HepG2 (cell line): Measurements from ENCODE around the gene CNTNAP1. TPM values are rescaled to one million over a fixed set of nuclear protein-coding genes. Genes with fewer than 3 reads are reported as not detected.

Experiments used
- ATAC-seq: fragments of 200-7000 bp; cut with Tn5 transposase; 3 replicates; pipeline ENCODE4 v1.9.1; 2020; ENCODE audit warnings: mild to moderate bottlenecking, moderate library complexity
- BruUV-seq: library from RNA; stranded (reverse); fragments of 400-500 nt; replicated peaks from 2 replicates; lab custom pipeline; 2021; lab: Mats Ljungman, UMichigan
- CTCF ChIA-PET: fragments of 300-600 bp; formaldehyde crosslinking; extraction: SDS; loops from one replicate; lab custom pipeline; 2021; ENCODE audit warnings: low total read pairs, inconsistent platforms, low intra/inter-chr PET ratio; lab: Yijun Ruan, JAX
- POLR2A ChIA-PET: fragments of 350-600 bp; sonication (Branson Sonifier 250); formaldehyde crosslinking; loops from one replicate; lab custom pipeline; 2020; ENCODE audit warnings: antibody characterized with exemption, inconsistent platforms; lab: Yijun Ruan, JAX
- DNase-seq: peaks from one replicate; pipeline ENCODE4 v3.0.0-alpha.2; 2015; ENCODE audit warnings: low spot score
- FAIRE-seq: peaks from 3 replicates; lab custom pipeline; 2011; peaks lifted over from hg19 to GRCh38; lab: Jason Lieb, UNC
- H2AFZ ChIP-seq: one replicate; pipeline ENCODE4 v1.6.1; 2011; ENCODE audit warnings: low read length, inconsistent platforms
- H3K27ac ChIP-seq: fragments of 300-600 bp; 3 replicates; pipeline ENCODE4 v1.8.0; 2011; ENCODE audit warnings: mixed run types, mild to moderate bottlenecking, mixed read lengths, low read length, inconsistent platforms; ENCODE audit not compliant: insufficient read depth; ENCODE audit errors: extremely low read length
- H3K27me3 ChIP-seq, 2 experiments: fragments of 200-600 bp in 1 of 2; 2 replicates in 1 of 2; 3 replicates in 1 of 2; pipeline versions ENCODE4 v1.6.0 to v1.8.0; 2011; ENCODE audit warnings: low read length in 2 of 2, mild to moderate bottlenecking in 2 of 2, moderate library complexity in 2 of 2, inconsistent platforms in 1 of 2; ENCODE audit not compliant: insufficient read depth in 2 of 2, control insufficient read depth in 1 of 2
- H3K36me3 ChIP-seq, 2 experiments: fragments of 200-600 bp in 1 of 2; replicated peaks in 1 of 2; 2 replicates in 1 of 2; 3 replicates in 1 of 2; pipeline versions ENCODE4 v1.5.1 to v1.8.0; 2011; ENCODE audit warnings: low read length in 2 of 2, inconsistent platforms in 1 of 2; ENCODE audit not compliant: insufficient read depth in 2 of 2, control insufficient read depth in 1 of 2
- H3K4me1 ChIP-seq: 2 replicates; pipeline ENCODE4 v1.5.1; 2012; ENCODE audit warnings: low read length, inconsistent platforms; ENCODE audit not compliant: insufficient read depth
- H3K4me2 ChIP-seq: 2 replicates; pipeline ENCODE4 v1.6.0; 2011; ENCODE audit warnings: low read depth, low read length, inconsistent platforms
- H3K4me3 ChIP-seq, 3 experiments: fragments of 200-600 bp in 1 of 3; sonication (generic), shearing (Covaris generic) in 1 of 3; replicated peaks in 1 of 3; 2 replicates each; pipeline ENCODE4 v1.5.1; 2011 to 2016; ENCODE audit warnings: low read length in 3 of 3, inconsistent platforms in 2 of 3, low read depth in 2 of 3, mild to moderate bottlenecking in 2 of 3, control low read depth in 1 of 3, mixed read lengths in 1 of 3; ENCODE audit not compliant: insufficient read depth in 1 of 3
- H3K79me2 ChIP-seq: one replicate; pipeline ENCODE4 v1.6.1; 2011; ENCODE audit warnings: low read length, inconsistent platforms; ENCODE audit not compliant: insufficient read depth
- H3K9ac ChIP-seq: 2 replicates; pipeline ENCODE4 v1.6.0; 2011; ENCODE audit warnings: mild to moderate bottlenecking, low read depth, low read length, inconsistent platforms; ENCODE audit not compliant: insufficient read depth
- H3K9me3 ChIP-seq: 2 replicates; pipeline ENCODE4 v1.5.1; 2012; ENCODE audit warnings: mild to moderate bottlenecking, low read length
- H4K20me1 ChIP-seq: 2 replicates; pipeline ENCODE4 v1.6.0; 2011; ENCODE audit warnings: inconsistent platforms, mild to moderate bottlenecking, low read length, moderate library complexity; ENCODE audit not compliant: insufficient read depth
- CEBPB ChIP-seq: IDR thresholded peaks from 2 replicates; pipeline ENCODE4 v1.6.1; 2011; ENCODE audit warnings: low read depth, low read length, improper control_type of control experiment, borderline replicate concordance
- PITX1 ChIP-seq: sonication (generic); formaldehyde crosslinking; IDR thresholded peaks from 2 replicates; pipeline ENCODE4 v1.5.1; 2020; ENCODE audit warnings: mild to moderate bottlenecking, missing genetic modification reagents
- TOPORS ChIP-seq: sonication (generic); formaldehyde crosslinking; IDR thresholded peaks from 2 replicates; pipeline ENCODE4 v1.8.0; 2023; ENCODE audit warnings: mild to moderate bottlenecking, missing genetic modification reagents
- ZBTB3 ChIP-seq: sonication (generic); formaldehyde crosslinking; IDR thresholded peaks from 2 replicates; pipeline ENCODE4 v1.4.0; 2020; ENCODE audit warnings: low read depth, mild to moderate bottlenecking, moderate library complexity, missing genetic modification reagents, borderline replicate concordance
- ZNF121 ChIP-seq: sonication (generic); formaldehyde crosslinking; IDR thresholded peaks from 2 replicates; pipeline ENCODE4 v1.5.0; 2020; ENCODE audit warnings: mild to moderate bottlenecking, missing genetic modification reagents
- ZNF382 ChIP-seq: sonication (generic); formaldehyde crosslinking; IDR thresholded peaks from 2 replicates; pipeline ENCODE4 v1.5.0; 2020; ENCODE audit warnings: missing genetic modification reagents, mild to moderate bottlenecking, borderline replicate concordance
- ZNF607 ChIP-seq: sonication (generic); formaldehyde crosslinking; IDR thresholded peaks from 2 replicates; pipeline ENCODE4 v1.5.1; 2020; ENCODE audit warnings: missing genetic modification reagents, mild to moderate bottlenecking, borderline replicate concordance
- WGBS: methylation state at CpG from one replicate; pipeline ENCODE4 v1.1.6; 2017; ENCODE audit warnings: low lambda C conversion rate; 5-methylcytosine and 5-hydroxymethylcytosine counted together
- in situ Hi-C: cut with HindIII; loops from 2 replicates; pipeline ENCODE4 v1.10.0; 2017; ENCODE audit warnings: low pct_unique_long_range_greater_than_20kb; ENCODE audit not compliant: extremely low pct_ligation_motif_present
- intact Hi-C: fragments of 100-400 bp; cut with micrococcal nuclease; formaldehyde crosslinking; loops from one replicate; pipeline ENCODE4 v1.10.0; 2022; ENCODE audit not compliant: unreplicated experiment
- polyA plus RNA-seq, 8 experiments: library from polyadenylated mRNA; depleted of rRNA in 3 of 8; stranded (reverse) in 7 of 8; unstranded in 1 of 8; fragments of >200 nt; fragmentation: Illumina TruSeq in 4 of 8; extraction: Trizol in 4 of 8; gene quantifications; 2 replicates each; pipeline versions ENCODE4 v1.2.1 to v1.2.3, GENCODE V29; 2011 to 2016; ENCODE audit warnings: low read depth in 4 of 8, missing spikeins in 1 of 8, mixed read lengths in 1 of 8; ENCODE audit not compliant: insufficient read depth in 1 of 8
- total RNA-seq, 5 experiments: library from RNA; depleted of rRNA; stranded (reverse); fragments of >200 nt; fragmentation: Illumina TruSeq; extraction: Trizol; gene quantifications; 2 replicates each; pipeline ENCODE4 v1.2.3, GENCODE V29; 2016; ENCODE audit warnings: low read depth in 1 of 5
- TF ChIP-seq, protein P1 (sequence below): sonication (generic); formaldehyde crosslinking; IDR thresholded peaks from 2 replicates; pipeline ENCODE4 v1.5.0; 2020; ENCODE audit warnings: missing genetic modification reagents
- TF ChIP-seq, protein P2 (sequence below), 2 experiments: sonication (generic) in 1 of 2; formaldehyde crosslinking in 1 of 2; IDR thresholded peaks; 2 replicates each; pipeline versions ENCODE4 v1.6.1 to v1.9.0; 2014 to 2022; ENCODE audit warnings: antibody characterized with exemption in 1 of 2, borderline replicate concordance in 1 of 2, inconsistent platforms in 1 of 2, low read depth in 1 of 2, missing genetic modification reagents in 1 of 2

The CNTNAP1 gene
- total and polyA plus RNA-seq, 2 of the 13 experiments (the other 11 are each of a cell fraction or from before 2014, with no cell fraction given) = 4.5 to 7.7 TPM

DNA sequence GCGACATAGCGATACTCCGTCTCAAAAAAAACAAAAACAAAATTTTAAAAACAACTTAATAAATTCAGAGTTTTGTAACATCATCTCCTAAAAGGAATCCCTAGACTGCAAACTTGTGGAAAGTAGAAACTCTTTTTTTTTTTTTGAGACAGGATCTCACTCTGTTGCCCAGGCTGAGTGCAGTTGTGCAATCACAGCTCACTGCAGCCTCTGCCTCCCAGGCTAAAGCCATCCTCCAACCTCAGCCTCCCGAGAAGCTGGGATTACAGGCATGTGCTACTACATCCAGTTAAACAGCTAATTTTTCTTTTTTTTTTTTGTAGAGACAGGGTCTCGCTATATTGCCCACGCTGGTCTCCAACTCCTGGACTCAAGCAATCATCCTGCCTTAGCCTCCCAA lies 42.8 kb downstream of the CNTNAP1 start:
- no peaks in the 10 kb centered on the region for H4K20me1 ChIP-seq
- BruUV-seq = no TSS peak
- no peak for FAIRE-seq
- no peaks in the 10 kb centered on the region for H3K79me2 ChIP-seq
- no peaks in the 10 kb centered on the region for H3K9me3 ChIP-seq
- TF ChIP-seq ZBTB3 (CRISPR knock-in tag) (no peak), ZNF121 (CRISPR knock-in tag) (0 out of 2 replicates have a peak, but pooled peaks have one; percentile 22), CEBPB (peak; percentile 49; the same call in 1 of the 2 replicates)
- TF ChIP-seq, protein P1, sequence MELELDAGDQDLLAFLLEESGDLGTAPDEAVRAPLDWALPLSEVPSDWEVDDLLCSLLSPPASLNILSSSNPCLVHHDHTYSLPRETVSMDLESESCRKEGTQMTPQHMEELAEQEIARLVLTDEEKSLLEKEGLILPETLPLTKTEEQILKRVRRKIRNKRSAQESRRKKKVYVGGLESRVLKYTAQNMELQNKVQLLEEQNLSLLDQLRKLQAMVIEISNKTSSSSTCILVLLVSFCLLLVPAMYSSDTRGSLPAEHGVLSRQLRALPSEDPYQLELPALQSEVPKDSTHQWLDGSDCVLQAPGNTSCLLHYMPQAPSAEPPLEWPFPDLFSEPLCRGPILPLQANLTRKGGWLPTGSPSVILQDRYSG (CRISPR knock-in tag) = no peak
- intact Hi-C loops (no loop called here), in situ Hi-C loops (no loop called here)
- H3K9ac ChIP-seq = no peak overlapping the region
- POLR2A ChIA-PET = no interaction called here
- H3K4me1 ChIP-seq = no peaks in the 10 kb centered on the region
- ATAC-seq = no peak
- H3K36me3 ChIP-seq = peaks cover 7 to 30% of the 10 kb centered on the region in 2 experiments
- CTCF ChIA-PET = no interaction called here
- H2AFZ ChIP-seq = no peak overlapping the region
- whole genome bisulfite sequencing = 85% methylated on average over 6 of the region's 6 CpGs
- DNase-seq = no peak
- no peak overlapping the region for H3K4me3 ChIP-seq
- no peak overlapping the region for H3K27ac ChIP-seq
- no peaks in the 10 kb centered on the region for H3K27me3 ChIP-seq
- H3K4me2 ChIP-seq = no peak overlapping the region

DNA sequence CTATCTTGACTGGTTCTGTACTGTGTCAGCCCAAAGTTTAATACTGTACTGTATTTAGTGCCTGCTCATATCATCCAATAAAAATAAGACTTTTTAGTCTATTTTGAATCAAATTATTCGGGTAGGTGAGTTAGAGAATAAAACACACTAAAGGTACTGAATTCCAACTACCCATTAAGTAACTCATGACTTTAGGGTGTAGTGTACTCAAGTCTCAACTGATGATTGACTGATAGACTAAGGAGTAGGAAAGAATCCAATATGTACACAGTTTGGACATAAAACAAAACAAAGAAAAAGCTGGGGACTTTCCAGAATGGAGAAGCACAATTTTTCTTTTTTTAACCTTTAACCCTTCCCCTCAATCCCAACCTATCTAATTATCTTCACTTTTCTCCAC lies 58.4 kb downstream of the CNTNAP1 start:
- H2AFZ ChIP-seq = no peak overlapping the region
- POLR2A ChIA-PET = no interaction called here
- 45% methylated on average over 1 of the region's 1 CpG for WGBS
- H3K27ac ChIP-seq = no peak overlapping the region
- in situ Hi-C loops = no loop called here
- peaks cover 0 to 1% of the 10 kb centered on the region in 2 experiments; a peak in 2 of 5 replicates for H3K36me3 ChIP-seq
- no peaks in the 10 kb centered on the region for H4K20me1 ChIP-seq
- H3K4me2 ChIP-seq = no peak overlapping the region
- intact Hi-C loops = no loop called here
- CTCF ChIA-PET = no interaction called here
- H3K9ac ChIP-seq = no peak overlapping the region
- FAIRE-seq (no peak), ATAC-seq (no peak), DNase-seq (no peak)
- H3K4me1 ChIP-seq = peaks cover 37% of the 10 kb centered on the region
- H3K9me3 ChIP-seq = no peaks in the 10 kb centered on the region
- H3K27me3 ChIP-seq = no peaks in the 10 kb centered on the region
- H3K4me3 ChIP-seq = no peak overlapping the region
- no TSS peak for BruUV-seq
- H3K79me2 ChIP-seq = peaks cover 9% of the 10 kb centered on the region
- no peak for TF ChIP-seq TOPORS (CRISPR knock-in tag)
- TF ChIP-seq, protein P2, sequence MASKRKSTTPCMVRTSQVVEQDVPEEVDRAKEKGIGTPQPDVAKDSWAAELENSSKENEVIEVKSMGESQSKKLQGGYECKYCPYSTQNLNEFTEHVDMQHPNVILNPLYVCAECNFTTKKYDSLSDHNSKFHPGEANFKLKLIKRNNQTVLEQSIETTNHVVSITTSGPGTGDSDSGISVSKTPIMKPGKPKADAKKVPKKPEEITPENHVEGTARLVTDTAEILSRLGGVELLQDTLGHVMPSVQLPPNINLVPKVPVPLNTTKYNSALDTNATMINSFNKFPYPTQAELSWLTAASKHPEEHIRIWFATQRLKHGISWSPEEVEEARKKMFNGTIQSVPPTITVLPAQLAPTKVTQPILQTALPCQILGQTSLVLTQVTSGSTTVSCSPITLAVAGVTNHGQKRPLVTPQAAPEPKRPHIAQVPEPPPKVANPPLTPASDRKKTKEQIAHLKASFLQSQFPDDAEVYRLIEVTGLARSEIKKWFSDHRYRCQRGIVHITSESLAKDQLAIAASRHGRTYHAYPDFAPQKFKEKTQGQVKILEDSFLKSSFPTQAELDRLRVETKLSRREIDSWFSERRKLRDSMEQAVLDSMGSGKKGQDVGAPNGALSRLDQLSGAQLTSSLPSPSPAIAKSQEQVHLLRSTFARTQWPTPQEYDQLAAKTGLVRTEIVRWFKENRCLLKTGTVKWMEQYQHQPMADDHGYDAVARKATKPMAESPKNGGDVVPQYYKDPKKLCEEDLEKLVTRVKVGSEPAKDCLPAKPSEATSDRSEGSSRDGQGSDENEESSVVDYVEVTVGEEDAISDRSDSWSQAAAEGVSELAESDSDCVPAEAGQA (IDR thresholded peaks at IDR 0.05; ENCODE audit: low read depth) = no peak
- TF ChIP-seq, protein P2 (CRISPR knock-in tag; IDR thresholded peaks at IDR 0.05; ENCODE audit: borderline replicate concordance) = no peak
- TF ChIP-seq ZNF382 (CRISPR knock-in tag) = no peak
- TF ChIP-seq PITX1 (CRISPR knock-in tag) = no peak
- no peak for TF ChIP-seq ZNF607 (CRISPR knock-in tag)
